Activated CD4-positive, alpha-beta T cell treated with anti-CD3 and anti-CD28 coated beads, Interleukin-2, amount 10 ng/mL, durations not matched to agents 7 days and 5 days (primary cell): ENCODE results near the gene EPRS1. TPM values are rescaled to one million over a fixed set of nuclear protein-coding genes. Genes with fewer than 3 reads are reported as not detected.
A peak's percentile ranks its signal among the peaks of the same experiment; 100 is the strongest.
"Not testable (repeated sequence)": the region's sequence is repeated elsewhere in the genome, so short reads cannot be mapped to it uniquely, and the experiment has no call there.

Source experiments
- CTCF ChIA-PET: fragments of 350-600 bp; sonication (Branson Sonifier 250); formaldehyde crosslinking; loops from one replicate; lab custom pipeline; 2021; ENCODE audit warnings: antibody characterized with exemption; lab: Charles Lee
- POLR2A ChIA-PET: fragments of 350-600 bp; sonication (Branson Sonifier 250); formaldehyde crosslinking; loops from one replicate; lab custom pipeline; 2021; ENCODE audit warnings: antibody characterized with exemption; lab: Charles Lee
- DNase-seq: peaks from one replicate; pipeline ENCODE4 v3.0.0-alpha.2; 2020
- H3K27ac Mint-ChIP-seq: one replicate; pipeline ENCODE4 v1.8.0; 2021; ENCODE audit warnings: mild to moderate bottlenecking, moderate library complexity, mixed read lengths
- H3K27me3 Mint-ChIP-seq: one replicate; pipeline ENCODE4 v1.8.0; 2021; ENCODE audit warnings: mixed read lengths
- H3K36me3 Mint-ChIP-seq: one replicate; pipeline ENCODE4 v1.8.0; 2021; ENCODE audit warnings: low read depth, mixed read lengths
- H3K4me1 Mint-ChIP-seq: one replicate; pipeline ENCODE4 v1.8.0; 2021; ENCODE audit warnings: mixed read lengths
- H3K4me3 Mint-ChIP-seq: one replicate; pipeline ENCODE4 v1.8.0; 2021; ENCODE audit warnings: mild to moderate bottlenecking, moderate library complexity, mixed read lengths
- H3K9me3 Mint-ChIP-seq: one replicate; pipeline ENCODE4 v1.8.0; 2021; ENCODE audit warnings: mixed read lengths
- total RNA-seq, 2 experiments: library from RNA; stranded (reverse); gene quantifications; one replicate each; pipeline ENCODE4 v1.2.3, GENCODE V29; 2021

Gene EPRS1
- total RNA-seq, 2 experiments from 2014 or later = 112 to 135 TPM

DNA sequence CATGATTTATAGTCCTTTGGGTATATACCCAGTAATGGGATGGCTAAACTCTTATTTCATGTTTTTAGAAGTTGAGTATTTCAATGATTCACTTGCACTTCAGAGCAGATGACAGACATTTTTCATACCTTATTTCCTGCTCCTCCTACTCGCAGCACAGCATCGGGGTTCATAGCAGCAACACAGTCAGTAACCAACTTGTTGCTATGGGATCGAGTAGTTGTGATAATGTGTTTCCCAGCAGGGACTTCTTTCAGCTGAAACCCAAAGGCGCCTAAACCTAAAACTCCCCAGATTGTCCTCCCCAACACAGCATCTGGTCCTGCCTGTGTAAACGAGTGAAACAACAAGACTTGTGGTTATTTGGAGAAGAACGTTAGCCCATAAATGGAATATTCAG, 16.3 kb upstream of the EPRS1 start:
- peaks cover 27% of the 10 kb centered on the region for H3K36me3 Mint-ChIP-seq
- ChIA-PET POLR2A (no interaction called here), CTCF (no interaction called here)
- no peak for DNase-seq
- H3K4me3 Mint-ChIP-seq = no peak overlapping the region
- no peak overlapping the region for H3K27ac Mint-ChIP-seq
- H3K27me3 Mint-ChIP-seq = no peaks in the 10 kb centered on the region
- H3K4me1 Mint-ChIP-seq = no peaks in the 10 kb centered on the region
- no peaks in the 10 kb centered on the region for H3K9me3 Mint-ChIP-seq

DNA sequence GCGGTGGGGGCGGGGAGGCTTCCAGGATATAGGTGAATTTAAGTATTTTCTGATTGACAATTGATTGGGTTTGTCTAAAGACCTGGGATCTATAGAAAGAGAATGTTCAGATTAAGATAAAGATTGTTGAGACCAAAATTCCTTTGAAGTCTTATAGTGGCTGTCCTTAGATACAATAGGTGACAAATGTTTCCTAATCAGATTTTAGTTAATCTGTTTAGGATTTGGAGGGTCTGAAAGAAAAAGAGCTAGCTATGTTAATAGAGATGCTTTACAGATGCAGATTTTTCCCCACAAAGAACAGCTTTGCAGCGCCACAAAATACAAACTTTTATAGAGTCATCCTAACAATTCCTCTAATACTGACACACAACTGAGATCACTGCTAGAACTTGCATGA, 14.6 kb upstream of the EPRS1 start:
- no peaks in the 10 kb centered on the region for H3K27me3 Mint-ChIP-seq
- H3K36me3 Mint-ChIP-seq = peaks cover 27% of the 10 kb centered on the region
- no peak overlapping the region for H3K4me3 Mint-ChIP-seq
- H3K9me3 Mint-ChIP-seq = no peaks in the 10 kb centered on the region
- H3K27ac Mint-ChIP-seq = no peak overlapping the region
- no peak for DNase-seq
- ChIA-PET POLR2A (no interaction called here), CTCF (no interaction called here)
- H3K4me1 Mint-ChIP-seq = peaks cover 5% of the 10 kb centered on the region

DNA sequence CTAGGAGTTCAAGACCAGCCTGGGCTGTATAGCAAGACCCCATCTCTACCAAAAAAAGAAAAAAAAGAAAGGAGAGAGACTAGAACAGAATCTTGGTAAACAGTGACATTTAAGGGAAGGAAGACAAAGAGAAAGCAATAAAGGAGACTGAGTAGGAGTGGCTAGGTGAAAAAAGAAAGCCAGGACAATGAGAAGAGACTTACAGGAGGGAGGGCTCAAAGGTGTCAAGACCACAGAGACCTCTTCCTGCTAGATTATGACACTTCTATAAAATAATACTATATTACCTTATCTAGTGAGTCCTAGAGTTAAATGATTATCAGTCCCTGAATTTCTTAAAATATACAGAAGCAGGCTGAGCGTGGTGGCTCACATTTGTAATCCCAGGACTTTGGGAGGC, 10.1 kb upstream of the EPRS1 start:
- peaks cover 6% of the 10 kb centered on the region for H3K36me3 Mint-ChIP-seq
- CTCF ChIA-PET = no interaction called here
- no peak overlapping the region for H3K4me3 Mint-ChIP-seq
- no peaks in the 10 kb centered on the region for H3K27me3 Mint-ChIP-seq
- H3K9me3 Mint-ChIP-seq = no peaks in the 10 kb centered on the region
- peak overlapping the region; percentile 44 for H3K27ac Mint-ChIP-seq
- no peak for DNase-seq
- peaks cover 5% of the 10 kb centered on the region for H3K4me1 Mint-ChIP-seq
- POLR2A ChIA-PET = no interaction called here

DNA sequence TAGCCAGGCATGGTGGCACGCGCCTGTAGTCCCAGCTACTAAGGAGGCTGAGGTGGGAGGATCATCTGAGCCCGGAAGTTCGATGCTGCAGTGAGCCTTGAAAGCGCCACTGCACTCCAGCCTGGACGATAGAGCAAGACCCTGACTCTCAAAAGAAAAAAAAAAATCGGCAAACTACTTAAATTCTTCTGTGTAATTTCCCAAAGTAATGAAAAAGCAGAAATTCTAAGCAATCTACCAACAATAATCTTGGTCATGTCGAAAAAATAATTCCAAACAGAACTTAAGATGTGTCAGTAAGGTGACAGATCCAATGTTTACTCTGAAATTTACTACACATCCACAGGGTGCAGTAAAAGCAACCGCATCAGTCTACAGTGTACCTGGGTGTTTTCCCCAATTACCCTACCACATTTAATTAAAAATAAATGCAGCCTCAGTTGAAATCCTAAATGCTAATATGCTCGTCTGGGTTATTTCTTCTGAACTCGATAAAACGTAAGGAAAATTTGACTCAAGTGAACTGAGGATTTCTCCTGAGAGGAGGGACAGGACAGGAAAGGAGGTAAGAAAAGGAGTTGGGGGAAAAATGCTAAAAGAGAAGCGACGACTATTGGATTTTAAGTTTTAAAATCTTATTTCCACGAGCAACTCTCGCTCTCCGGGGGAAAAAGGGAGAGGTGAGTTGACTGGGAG, 801 bp downstream of the EPRS1 start:
- Mint-ChIP-seq H3K27ac (peak overlapping the region; percentile 97), H3K27me3 (no peaks in the 10 kb centered on the region), H3K4me3 (peak overlapping the region; percentile 98), H3K36me3 (peaks cover 12% of the 10 kb centered on the region), H3K4me1 (peaks cover 52% of the 10 kb centered on the region), H3K9me3 (no peaks in the 10 kb centered on the region)
- POLR2A ChIA-PET = interaction anchor here (1.2 kb wide), 1 partner anchor 14 kb away, joined by 3 read pairs; no protein-coding TSS in a partner anchor
- peak; percentile 14 for DNase-seq
- CTCF ChIA-PET = interaction anchor here (0.6 to 1.0 kb wide), 9 partner anchors 8 to 128 kb away, joined by 3 to 5 read pairs (median 4); no protein-coding TSS in a partner anchor

DNA sequence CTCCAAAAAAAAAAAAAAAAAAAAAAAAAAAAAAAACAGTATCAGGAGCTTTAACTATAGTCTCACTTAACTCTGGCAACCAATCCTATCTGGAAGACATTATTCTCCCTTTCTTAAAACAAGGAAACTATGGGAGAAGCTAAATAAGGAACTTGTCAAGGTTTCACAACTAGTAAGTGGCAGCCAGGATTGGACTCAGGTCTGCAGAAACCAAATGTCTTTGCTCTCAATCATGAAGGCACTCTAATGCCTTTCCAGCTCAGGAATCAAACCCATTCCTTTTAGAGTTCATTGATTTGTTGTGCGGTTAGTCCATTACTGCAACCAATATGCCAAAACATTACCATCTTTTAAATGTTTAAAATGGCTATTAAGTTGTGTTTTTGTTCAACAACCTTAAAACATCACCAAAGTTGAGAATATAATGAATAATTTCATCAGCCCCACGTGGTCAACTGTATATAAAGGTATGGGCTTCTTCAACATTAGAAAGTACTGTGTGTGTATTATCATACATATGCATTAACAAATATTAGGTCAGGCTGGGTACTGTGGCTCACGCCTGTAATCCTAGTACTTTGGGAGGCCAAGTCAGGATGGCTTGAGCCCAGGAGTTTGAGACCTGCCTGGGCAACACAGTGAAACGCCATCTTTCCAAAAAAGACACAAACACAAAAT, 1.5 kb downstream of the EPRS1 start:
- Mint-ChIP-seq H3K9me3 (no peaks in the 10 kb centered on the region), H3K4me3 (peak overlapping the region; percentile 98), H3K4me1 (peaks cover 52% of the 10 kb centered on the region), H3K36me3 (peaks cover 12% of the 10 kb centered on the region), H3K27ac (peak overlapping the region; percentile 97), H3K27me3 (no peaks in the 10 kb centered on the region)
- no peak for DNase-seq
- ChIA-PET CTCF (interaction anchor here (1.0 kb wide), 1 partner anchor 9 kb away, joined by 3 read pairs; no protein-coding TSS in a partner anchor), POLR2A (interaction anchor here (1.2 kb wide), 1 partner anchor 13 kb away, joined by 3 read pairs; no protein-coding TSS in a partner anchor)

DNA sequence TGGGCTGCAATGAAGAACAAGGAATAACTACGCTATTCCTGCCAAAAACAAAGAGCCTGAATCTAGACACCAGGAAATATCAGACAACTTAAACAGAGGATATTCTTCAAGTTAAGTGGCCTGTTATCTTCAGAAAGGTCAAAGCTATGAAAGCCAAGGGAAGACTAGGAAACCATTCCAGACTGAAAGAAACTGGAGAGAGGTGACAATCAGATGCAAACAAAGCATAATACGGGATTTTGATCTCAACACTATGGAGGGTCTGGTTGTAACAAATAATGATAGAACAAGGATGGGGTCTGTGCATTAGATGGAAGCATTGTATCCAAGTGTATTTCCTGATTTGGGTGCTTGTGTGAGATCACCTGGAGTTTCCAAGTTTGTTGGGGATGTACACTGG, 2.7 kb downstream of the EPRS1 start:
- no peak overlapping the region for H3K4me3 Mint-ChIP-seq
- CTCF ChIA-PET = no interaction called here
- H3K27ac Mint-ChIP-seq = no peak overlapping the region
- peaks cover 57% of the 10 kb centered on the region for H3K4me1 Mint-ChIP-seq
- H3K27me3 Mint-ChIP-seq = no peaks in the 10 kb centered on the region
- peaks cover 18% of the 10 kb centered on the region for H3K36me3 Mint-ChIP-seq
- DNase-seq = no peak
- no peaks in the 10 kb centered on the region for H3K9me3 Mint-ChIP-seq
- POLR2A ChIA-PET = no interaction called here

DNA sequence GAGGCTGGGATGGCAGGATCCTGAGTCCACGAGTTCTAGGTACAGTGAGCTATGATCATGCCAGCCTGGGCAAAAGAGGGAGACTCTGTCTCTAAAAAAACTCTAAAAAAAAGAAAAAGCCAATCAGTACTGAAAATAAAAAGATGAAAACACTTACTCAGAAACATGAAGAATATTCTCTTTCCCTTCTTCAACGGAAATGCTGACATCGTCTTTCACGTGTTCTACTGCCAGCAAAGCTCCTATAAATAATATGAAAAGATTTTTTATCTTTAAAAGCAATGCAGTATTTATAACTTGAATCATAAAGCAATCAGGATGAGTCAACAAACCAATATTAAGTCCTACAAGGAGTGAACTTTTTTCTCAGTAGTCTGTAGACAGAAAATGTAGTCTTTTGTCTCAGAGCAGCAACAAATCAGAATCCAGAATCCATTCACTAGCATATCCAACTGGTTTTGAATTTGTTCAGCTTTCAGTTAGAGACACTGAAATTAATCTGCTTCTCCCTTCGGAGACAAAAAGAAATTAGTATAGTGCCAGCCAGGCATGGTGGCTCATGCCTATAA, 6.2 kb downstream of the EPRS1 start:
- no peak for DNase-seq
- Mint-ChIP-seq H3K9me3 (no peaks in the 10 kb centered on the region), H3K27me3 (no peaks in the 10 kb centered on the region), H3K36me3 (peaks cover 36% of the 10 kb centered on the region), H3K4me3 (no peak overlapping the region), H3K27ac (no peak overlapping the region), H3K4me1 (peaks cover 53% of the 10 kb centered on the region)
- ChIA-PET POLR2A (no interaction called here), CTCF (interaction anchor here (1.2 to 1.8 kb wide), 3 partner anchors 28 to 72 kb away, joined by 4 read pairs; no protein-coding TSS in a partner anchor)

DNA sequence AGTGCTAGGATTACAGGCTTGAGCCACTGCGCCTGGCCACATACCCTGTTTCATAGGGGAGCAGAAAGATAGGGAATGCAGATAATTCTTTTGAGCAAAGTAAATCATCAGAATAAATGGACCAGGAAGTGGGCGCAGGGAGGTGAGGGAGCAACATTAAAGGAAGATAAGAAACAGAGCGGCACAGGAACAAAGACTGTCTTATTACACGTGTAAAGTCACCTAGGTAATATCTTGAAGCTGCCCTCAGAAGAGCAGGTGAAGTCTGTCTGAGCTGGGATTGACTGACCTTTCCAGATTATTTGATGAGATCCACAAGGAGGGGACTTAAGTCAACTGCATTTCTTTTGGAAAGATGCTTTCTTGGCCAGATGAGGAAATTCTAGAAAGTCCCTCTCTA, 7.7 kb downstream of the EPRS1 start:
- Mint-ChIP-seq H3K9me3 (no peaks in the 10 kb centered on the region), H3K36me3 (peaks cover 39% of the 10 kb centered on the region)

DNA sequence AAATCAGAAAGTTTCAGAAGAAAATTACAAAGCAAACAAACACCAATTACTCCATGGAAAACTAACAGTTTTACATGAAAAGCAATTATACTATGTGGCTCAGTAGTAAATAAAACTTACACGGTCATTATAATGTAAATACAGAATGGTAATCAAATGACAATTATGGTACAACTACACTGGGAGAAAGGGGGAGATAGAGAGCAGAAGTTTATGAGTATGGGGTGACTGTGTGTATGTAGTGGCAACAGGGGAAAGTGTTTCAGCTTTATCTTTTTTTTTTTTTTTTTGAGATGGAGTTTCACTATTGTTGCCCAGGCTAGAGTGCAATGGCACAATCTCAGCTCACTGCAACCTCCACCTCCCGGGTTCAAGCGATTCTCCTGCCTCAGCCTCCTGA, 8.5 kb downstream of the EPRS1 start:
- H3K4me3 Mint-ChIP-seq, DNase-seq, H3K27me3 Mint-ChIP-seq, POLR2A ChIA-PET, H3K9me3 Mint-ChIP-seq, H3K27ac Mint-ChIP-seq: not testable (repeated sequence)
- CTCF ChIA-PET = interaction anchor here (0.7 to 1.0 kb wide), 2 partner anchors 8 to 52 kb away, joined by 3 to 4 read pairs; partner anchors contain the start of genes BPNT1 and EPRS1
- Mint-ChIP-seq H3K36me3 (peaks cover 35% of the 10 kb centered on the region), H3K4me1 (peaks cover 40% of the 10 kb centered on the region)

More for the DNA sequence above, 7.7 kb downstream of the EPRS1 start:
- H3K27me3 Mint-ChIP-seq = no peaks in the 10 kb centered on the region
- peak overlapping the region; percentile 69 for H3K27ac Mint-ChIP-seq
- H3K4me3 Mint-ChIP-seq = no peak overlapping the region
- POLR2A ChIA-PET = no interaction called here
- CTCF ChIA-PET = interaction anchor here (0.7 kb wide), 1 partner anchor 39 kb away, joined by 3 read pairs; no protein-coding TSS in a partner anchor
- DNase-seq = no peak
- H3K4me1 Mint-ChIP-seq = peaks cover 44% of the 10 kb centered on the region

DNA sequence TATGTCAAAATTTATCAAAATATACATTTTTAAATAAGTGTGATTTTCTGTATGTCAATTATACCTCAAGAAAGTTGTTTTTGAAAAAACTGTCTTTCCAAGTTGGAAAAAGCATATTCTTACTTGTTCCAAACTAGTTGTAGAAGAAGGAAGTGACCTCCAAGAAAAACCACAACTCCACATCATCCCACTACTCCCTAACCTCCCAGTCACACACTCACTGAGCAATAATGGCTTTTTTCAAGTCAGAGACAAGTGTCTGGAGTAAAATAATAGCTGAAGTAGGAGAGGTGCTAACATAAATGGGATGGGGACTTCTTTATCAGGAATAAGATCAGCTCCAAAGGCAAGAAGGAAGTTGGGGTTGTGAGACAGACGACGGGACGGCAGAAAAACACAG, 13.4 kb downstream of the EPRS1 start:
- ChIA-PET POLR2A (no interaction called here), CTCF (interaction anchor here (1.0 kb wide), 1 partner anchor 15 kb away, joined by 3 read pairs; no protein-coding TSS in a partner anchor)
- H3K27me3 Mint-ChIP-seq = no peaks in the 10 kb centered on the region
- peaks cover 20% of the 10 kb centered on the region for H3K4me1 Mint-ChIP-seq
- H3K4me3 Mint-ChIP-seq = no peak overlapping the region
- no peak for DNase-seq
- H3K27ac Mint-ChIP-seq = no peak overlapping the region
- peaks cover 46% of the 10 kb centered on the region for H3K36me3 Mint-ChIP-seq
- no peaks in the 10 kb centered on the region for H3K9me3 Mint-ChIP-seq

DNA sequence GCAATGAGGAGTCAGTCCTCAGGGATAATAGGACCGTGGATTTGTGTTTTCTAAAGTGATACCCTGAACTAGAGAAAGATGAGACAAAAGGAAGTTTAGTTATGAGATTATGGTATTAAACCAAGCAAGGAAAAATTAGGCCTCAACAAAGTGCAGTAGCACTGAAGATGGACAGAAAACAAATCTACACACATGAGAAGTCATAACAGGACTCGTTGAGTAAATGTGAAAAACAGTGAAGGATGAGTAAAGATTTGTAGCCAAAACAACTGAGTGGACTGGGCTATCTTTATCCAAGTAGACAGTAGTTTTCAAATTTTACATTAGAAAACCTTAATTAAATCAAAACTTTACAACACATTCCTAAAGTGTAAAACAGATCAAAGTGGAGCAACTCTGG, 15.0 kb downstream of the EPRS1 start:
- DNase-seq = no peak
- Mint-ChIP-seq H3K4me3 (no peak overlapping the region), H3K4me1 (peaks cover 10% of the 10 kb centered on the region), H3K27ac (peak overlapping the region; percentile 0), H3K36me3 (peaks cover 36% of the 10 kb centered on the region), H3K9me3 (no peaks in the 10 kb centered on the region), H3K27me3 (no peaks in the 10 kb centered on the region)
- ChIA-PET CTCF (interaction anchor here (0.9 kb wide), 1 partner anchor 10 kb away, joined by 3 read pairs; no protein-coding TSS in a partner anchor), POLR2A (interaction anchor here (1.2 kb wide), 1 partner anchor 13 kb away, joined by 3 read pairs; no protein-coding TSS in a partner anchor)

DNA sequence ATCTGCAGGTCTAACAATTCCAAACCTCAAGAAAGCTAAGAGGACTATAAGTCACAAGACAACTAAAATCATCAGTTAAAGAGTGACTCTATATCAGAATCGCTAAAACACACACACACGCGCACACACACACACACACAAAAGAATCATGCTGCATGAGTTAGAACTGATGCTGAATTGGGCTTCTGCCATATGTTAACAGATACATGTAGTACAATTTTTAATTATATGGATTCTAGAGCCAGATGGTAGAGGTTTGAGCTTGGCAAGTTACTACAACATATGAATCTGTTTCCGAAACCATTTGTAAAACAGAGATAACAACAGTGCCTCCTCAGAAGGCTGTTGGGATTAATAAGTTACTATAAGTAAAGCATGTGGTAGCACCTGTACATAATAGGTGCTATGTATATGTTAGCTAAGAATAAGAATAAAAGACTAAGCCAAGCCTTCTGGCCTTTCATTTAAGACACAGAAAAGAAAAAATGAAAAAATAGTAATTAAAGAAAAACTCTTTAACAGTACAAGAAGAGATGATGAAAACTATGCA, 17.9 kb downstream of the EPRS1 start:
- Mint-ChIP-seq H3K9me3 (no peaks in the 10 kb centered on the region), H3K4me1 (peaks cover 3% of the 10 kb centered on the region), H3K4me3 (no peak overlapping the region), H3K27me3 (no peaks in the 10 kb centered on the region), H3K36me3 (peaks cover 38% of the 10 kb centered on the region), H3K27ac (no peak overlapping the region)
- CTCF ChIA-PET = no interaction called here
- POLR2A ChIA-PET = no interaction called here
- DNase-seq = no peak
